Activated naive CD8-positive, alpha-beta T cell treated with anti-CD3 and anti-CD28 coated beads, Interleukin-2, amount 50 U/mL, for 24 hours (primary cell): ENCODE measurements around the gene RBM28.

Experiments used
- ATAC-seq: fragments of 150-1000 bp; cut with Tn5 transposase; one replicate; pipeline ENCODE4 v1.10.0; 2021
- DNase-seq: peaks from one replicate; pipeline ENCODE4 v3.0.0; 2021
- H3K27ac Mint-ChIP-seq: one replicate; pipeline ENCODE4 v1.8.0; 2021; ENCODE audit warnings: mild to moderate bottlenecking, mixed read lengths
- H3K27me3 Mint-ChIP-seq: one replicate; pipeline ENCODE4 v1.8.0; 2021; ENCODE audit warnings: mixed read lengths
- H3K36me3 Mint-ChIP-seq: one replicate; pipeline ENCODE4 v1.8.0; 2021; ENCODE audit warnings: low read depth, mixed read lengths
- H3K4me1 Mint-ChIP-seq: one replicate; pipeline ENCODE4 v1.8.0; 2021; ENCODE audit warnings: mixed read lengths
- H3K4me3 Mint-ChIP-seq: one replicate; pipeline ENCODE4 v1.8.0; 2021; ENCODE audit warnings: mild to moderate bottlenecking, moderate library complexity, mixed read lengths
- H3K9me3 Mint-ChIP-seq: one replicate; pipeline ENCODE4 v1.8.0; 2021; ENCODE audit warnings: mixed read lengths

Gene RBM28

DNA sequence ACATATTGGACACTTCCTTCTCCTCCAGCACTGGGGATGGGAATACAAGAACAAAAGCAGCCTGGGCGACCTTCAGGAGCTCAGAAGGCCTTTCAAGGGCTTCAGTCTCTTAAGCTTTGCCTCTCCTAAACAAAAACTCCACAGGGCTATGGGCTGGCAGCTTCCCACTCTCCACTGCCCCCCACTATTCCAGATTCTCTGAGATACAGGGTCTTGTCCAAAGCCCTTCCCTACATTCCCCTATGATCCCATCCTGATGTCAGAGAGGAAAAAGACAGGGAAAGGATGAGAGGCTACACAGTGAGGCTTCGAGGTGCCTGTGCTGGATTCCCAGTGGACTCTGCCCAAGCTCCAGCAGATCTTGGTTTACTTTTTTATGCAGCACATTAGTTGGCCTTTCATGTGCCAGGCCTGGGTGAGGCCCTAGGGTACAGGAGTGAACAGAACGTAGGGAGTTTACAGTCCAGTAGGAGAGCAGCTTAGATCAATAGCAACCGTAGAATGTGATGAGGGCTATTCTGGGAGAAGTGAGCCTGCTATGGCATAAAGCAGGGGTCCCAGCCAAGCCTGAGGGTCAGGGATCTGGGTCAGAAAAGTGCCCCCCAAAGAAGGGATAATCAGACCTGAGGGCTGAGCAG, 69.3 kb downstream of the RBM28 start:
- Mint-ChIP-seq H3K4me1 (peaks cover 2% of the 10 kb centered on the region), H3K9me3 (no peaks in the 10 kb centered on the region), H3K36me3 (peaks cover 1% of the 10 kb centered on the region), H3K4me3 (no peak overlapping the region), H3K27ac (no peak overlapping the region), H3K27me3 (peaks cover 18% of the 10 kb centered on the region)
- ATAC-seq (no peak), DNase-seq (no peak)

DNA sequence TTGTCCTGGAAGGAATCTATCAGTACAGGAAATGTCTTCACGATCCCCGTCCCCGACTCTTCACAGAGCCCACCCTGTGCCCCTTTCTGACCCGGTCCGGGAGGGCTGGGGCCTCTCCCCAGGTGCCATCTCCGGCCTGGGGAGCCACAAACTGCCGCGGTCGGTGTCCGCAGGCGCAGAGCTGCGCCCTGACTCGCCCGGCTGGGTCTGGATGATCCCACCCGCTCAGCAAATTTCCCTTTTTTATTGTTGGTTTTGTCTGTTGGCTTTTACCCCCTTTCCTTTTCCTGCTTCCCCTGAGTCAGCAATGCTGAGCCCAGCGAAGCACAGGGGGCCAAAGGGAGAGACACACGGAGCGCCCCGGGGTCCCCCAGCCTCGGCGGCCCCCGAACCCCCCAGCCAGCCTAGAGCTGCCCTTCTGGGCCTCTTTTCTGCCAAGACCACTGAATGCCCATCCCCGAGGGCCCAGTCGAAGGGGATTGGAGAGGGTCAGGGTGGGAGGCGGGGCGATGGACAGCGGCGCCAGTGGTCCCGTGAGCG, 71.7 kb downstream of the RBM28 start:
- H3K27me3 Mint-ChIP-seq: peaks cover 36% of the 10 kb centered on the region
- H3K4me3 Mint-ChIP-seq: no peak overlapping the region
- H3K9me3 Mint-ChIP-seq: no peaks in the 10 kb centered on the region
- H3K27ac Mint-ChIP-seq: no peak overlapping the region
- peaks cover 1% of the 10 kb centered on the region for H3K36me3 Mint-ChIP-seq
- no peak for ATAC-seq
- H3K4me1 Mint-ChIP-seq: peaks cover 2% of the 10 kb centered on the region
- no peak for DNase-seq

DNA sequence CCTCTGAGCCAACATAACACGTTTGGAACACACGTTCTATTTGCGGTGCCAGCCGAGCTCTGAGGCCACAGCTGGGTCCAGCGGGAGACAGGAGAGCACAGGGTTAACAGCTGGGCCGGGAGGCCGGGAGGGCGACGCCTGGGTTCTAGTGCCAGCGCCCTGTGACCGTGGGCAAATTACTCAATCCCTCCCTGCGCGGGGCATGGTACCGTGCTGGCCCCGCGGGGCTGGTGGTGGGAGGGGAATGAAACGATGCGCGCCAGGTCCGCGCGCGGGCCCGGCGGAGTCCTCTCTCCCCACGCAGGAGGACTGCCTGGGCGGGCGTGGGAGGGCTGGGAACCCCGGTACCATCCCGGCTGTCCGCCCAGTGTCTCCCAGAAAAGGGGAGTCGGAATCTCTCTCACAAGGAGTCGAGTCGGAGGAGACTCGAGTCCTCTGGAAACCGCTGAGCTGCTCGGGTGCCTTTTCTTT, 72.2 kb downstream of the RBM28 start:
- ATAC-seq: no peak
- peaks cover 1% of the 10 kb centered on the region for H3K36me3 Mint-ChIP-seq

DNA sequence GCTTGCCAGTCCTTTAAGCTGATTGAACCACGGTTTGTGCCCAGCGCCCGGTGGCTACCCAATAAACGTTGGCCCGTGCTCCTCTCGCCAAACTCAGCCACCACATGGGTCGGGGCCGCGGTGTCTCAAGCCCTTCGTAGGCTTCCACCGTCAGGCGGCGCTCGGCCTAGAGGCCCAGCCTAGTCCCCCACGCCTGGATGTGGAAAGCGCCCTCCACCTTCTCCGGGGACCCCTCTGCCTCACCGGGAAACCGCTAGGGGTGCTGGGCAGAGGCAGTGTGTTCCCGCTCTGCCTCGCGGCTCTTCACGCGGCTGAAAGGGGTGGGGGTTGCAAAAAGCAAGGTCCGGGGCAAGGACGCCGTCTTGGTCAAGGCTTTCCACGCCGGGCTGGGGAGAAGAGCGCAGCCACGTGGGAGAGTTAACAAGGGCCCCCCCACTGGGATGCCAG, 72.9 kb downstream of the RBM28 start:
- no peak for DNase-seq
- Mint-ChIP-seq H3K9me3 (no peaks in the 10 kb centered on the region), H3K4me1 (peaks cover 2% of the 10 kb centered on the region), H3K27ac (no peak overlapping the region), H3K27me3 (peaks cover 41% of the 10 kb centered on the region), H3K4me3 (no peak overlapping the region), H3K36me3 (peaks cover 1% of the 10 kb centered on the region)
- no peak for ATAC-seq

More for the DNA sequence above, 72.2 kb downstream of the RBM28 start:
- Mint-ChIP-seq H3K4me1 (peaks cover 2% of the 10 kb centered on the region), H3K9me3 (no peaks in the 10 kb centered on the region), H3K27ac (no peak overlapping the region), H3K27me3 (peaks cover 41% of the 10 kb centered on the region), H3K4me3 (no peak overlapping the region)
- no peak for DNase-seq

DNA sequence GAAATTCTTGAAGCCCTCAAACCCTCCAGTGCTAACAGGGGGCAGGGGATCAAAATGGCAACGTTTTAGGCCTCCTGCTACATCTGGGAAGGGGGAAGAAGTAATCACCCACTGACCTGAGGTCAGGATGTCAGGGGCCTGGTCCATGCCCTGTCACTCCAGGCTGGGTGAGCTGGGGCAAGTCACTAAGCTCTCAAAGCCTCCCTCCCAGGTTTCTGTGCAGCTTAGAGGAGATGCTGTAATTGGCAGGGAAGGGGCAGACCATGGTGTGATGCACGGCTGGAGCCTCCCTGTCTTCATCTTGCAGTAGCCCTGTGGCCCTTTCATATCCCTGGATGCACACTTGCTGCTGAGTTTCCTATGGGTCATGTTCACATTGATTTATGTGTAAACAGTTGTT, 75.5 kb downstream of the RBM28 start:
- Mint-ChIP-seq H3K27ac (no peak overlapping the region), H3K9me3 (no peaks in the 10 kb centered on the region), H3K4me1 (peaks cover 2% of the 10 kb centered on the region), H3K27me3 (peaks cover 41% of the 10 kb centered on the region), H3K4me3 (no peak overlapping the region), H3K36me3 (peaks cover 1% of the 10 kb centered on the region)
- DNase-seq: no peak
- no peak for ATAC-seq

DNA sequence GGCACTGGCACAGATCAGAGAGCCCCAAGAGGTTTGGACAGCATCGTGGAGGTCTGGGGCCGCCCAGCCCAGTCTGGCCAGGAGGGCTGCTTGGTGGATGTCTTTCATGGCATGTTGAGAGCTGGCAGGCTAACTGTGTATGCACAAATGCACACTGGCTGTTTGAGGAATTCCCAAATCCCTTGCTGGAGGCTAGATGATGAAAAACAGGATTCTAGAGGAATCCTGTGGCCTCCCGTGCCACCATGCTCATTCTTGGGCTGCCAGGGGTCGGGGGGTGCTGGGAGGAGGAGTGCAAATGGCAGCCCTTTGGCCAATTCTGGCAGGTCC, 76.1 kb downstream of the RBM28 start:
- no peaks in the 10 kb centered on the region for H3K9me3 Mint-ChIP-seq
- peaks cover 38% of the 10 kb centered on the region for H3K27me3 Mint-ChIP-seq
- H3K4me1 Mint-ChIP-seq: peaks cover 2% of the 10 kb centered on the region
- no peak for ATAC-seq
- no peak for DNase-seq
- peaks cover 1% of the 10 kb centered on the region for H3K36me3 Mint-ChIP-seq
- no peak overlapping the region for H3K27ac Mint-ChIP-seq
- no peak overlapping the region for H3K4me3 Mint-ChIP-seq

DNA sequence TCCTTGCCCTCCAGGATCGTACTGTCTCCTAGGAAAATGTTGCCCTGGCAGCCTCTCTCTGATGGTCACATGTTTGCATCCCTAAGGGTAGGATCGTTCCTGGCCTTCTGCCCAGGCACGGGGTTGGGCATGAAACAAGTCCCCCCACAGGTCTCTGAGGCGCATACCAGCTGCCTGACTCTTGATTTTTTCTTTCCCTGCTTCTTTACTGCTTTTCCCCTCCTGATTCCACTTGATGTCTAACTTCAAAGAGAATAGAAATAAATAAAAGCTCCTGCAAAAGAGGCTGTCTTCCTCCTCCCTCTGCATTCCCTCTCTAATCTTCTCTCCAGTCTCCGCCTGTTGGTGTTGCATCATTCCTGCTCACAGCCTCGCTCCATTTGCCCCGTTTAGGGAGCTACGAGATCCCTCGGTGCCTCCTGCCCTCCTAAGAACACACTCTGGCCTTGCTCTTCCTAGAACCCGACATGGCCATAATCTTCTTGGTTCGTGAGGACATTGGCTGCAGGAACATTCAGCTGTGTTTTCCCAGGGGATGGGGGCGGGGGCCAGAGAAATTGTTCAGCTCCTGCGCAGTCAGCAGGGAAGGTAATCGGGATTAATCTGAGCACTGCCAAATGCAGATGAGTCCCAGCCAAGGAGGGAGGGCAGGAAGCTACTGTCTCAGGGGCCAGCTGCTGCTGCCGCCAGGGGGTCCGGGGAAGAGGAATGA, 76.7 kb downstream of the RBM28 start:
- no peak for ATAC-seq
- no peaks in the 10 kb centered on the region for H3K9me3 Mint-ChIP-seq
- H3K4me1 Mint-ChIP-seq: peaks cover 2% of the 10 kb centered on the region
- no peaks in the 10 kb centered on the region for H3K36me3 Mint-ChIP-seq
- DNase-seq: no peak
- H3K27ac Mint-ChIP-seq: no peak overlapping the region
- H3K4me3 Mint-ChIP-seq: no peak overlapping the region
- peaks cover 35% of the 10 kb centered on the region for H3K27me3 Mint-ChIP-seq

DNA sequence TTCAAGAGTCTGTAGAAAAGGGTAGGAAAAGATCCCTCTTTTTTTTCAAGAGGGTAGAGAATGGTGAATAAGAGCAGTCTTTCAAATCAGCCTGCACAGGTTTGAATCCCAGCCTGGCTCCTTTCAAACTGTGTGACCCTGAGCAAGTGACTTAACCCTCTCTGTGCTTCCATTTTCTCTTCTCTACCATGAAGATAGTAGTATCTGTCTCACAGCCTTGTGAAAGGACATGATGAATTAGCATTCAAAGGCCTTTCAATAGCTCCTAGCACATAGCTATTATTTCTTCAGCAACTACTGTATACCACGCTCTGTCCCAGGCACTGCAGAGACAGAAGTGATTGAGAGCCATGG, 77.2 kb downstream of the RBM28 start:
- Mint-ChIP-seq H3K9me3 (no peaks in the 10 kb centered on the region), H3K27me3 (peaks cover 35% of the 10 kb centered on the region), H3K27ac (no peak overlapping the region), H3K4me3 (no peak overlapping the region), H3K36me3 (no peaks in the 10 kb centered on the region), H3K4me1 (peaks cover 2% of the 10 kb centered on the region)
- no peak for ATAC-seq
- no peak for DNase-seq

DNA sequence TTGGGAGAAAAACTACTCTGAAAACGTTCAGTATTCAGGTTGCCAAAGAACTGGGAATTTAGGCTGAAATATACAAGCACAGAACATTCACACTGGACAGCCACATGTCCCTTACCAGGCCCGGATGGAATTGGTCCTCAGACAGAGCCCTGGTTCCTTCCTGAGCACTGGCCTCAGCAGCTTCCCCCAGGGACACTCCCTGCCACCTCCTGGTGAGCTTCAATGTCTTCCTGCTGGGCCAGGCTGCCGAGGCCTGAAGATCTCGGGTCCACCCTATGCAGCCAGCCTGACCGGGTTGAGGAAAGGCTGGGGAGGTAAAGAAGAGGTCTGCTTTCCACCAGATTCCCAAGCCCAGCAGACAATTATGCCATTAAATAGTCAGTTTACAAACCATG, 77.8 kb downstream of the RBM28 start:
- no peak for ATAC-seq
- no peaks in the 10 kb centered on the region for H3K36me3 Mint-ChIP-seq
- no peak for DNase-seq
- peaks cover 32% of the 10 kb centered on the region for H3K27me3 Mint-ChIP-seq
- H3K4me1 Mint-ChIP-seq: no peaks in the 10 kb centered on the region
- no peak overlapping the region for H3K4me3 Mint-ChIP-seq
- no peak overlapping the region for H3K27ac Mint-ChIP-seq
- H3K9me3 Mint-ChIP-seq: no peaks in the 10 kb centered on the region

DNA sequence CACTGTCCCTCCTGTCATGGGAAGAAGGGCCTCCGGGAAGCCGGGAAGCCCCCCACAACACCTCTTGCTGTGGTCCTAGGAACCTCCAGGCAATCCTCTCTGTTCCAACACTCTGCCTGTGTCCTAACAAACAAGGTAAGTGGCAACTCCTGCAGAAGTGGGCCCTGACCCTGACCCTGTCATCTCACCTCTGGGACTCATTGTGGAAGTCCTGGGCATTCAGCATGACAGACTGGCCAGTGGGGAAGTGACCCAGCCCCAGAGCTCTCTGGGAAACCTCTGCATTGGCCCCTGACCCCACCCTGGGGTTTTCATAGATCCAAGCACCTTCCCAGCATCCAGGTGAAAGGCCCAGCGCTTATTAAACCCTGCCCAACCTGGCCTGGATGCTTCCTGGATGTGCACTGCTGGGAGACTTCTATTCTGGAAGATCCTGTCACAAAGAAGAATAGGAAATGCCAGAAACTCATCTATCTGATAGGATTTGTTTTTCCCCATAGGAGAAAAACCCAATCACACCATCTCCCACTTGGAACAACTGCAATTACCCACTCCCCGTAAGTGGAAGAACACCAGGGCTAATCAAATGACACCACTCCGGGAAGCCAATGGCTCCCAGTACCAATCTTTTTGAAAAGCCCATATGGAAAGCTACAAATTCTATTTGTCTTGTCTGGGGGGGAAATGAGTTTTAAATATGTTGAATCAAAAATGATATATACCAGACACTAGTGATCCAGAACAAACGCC, 78.4 kb downstream of the RBM28 start:
- ATAC-seq: no peak
- H3K4me1 Mint-ChIP-seq: no peaks in the 10 kb centered on the region
- H3K36me3 Mint-ChIP-seq: no peaks in the 10 kb centered on the region
- H3K27ac Mint-ChIP-seq: no peak overlapping the region
- H3K4me3 Mint-ChIP-seq: no peak overlapping the region
- no peaks in the 10 kb centered on the region for H3K9me3 Mint-ChIP-seq
- no peak for DNase-seq
- H3K27me3 Mint-ChIP-seq: peaks cover 29% of the 10 kb centered on the region

DNA sequence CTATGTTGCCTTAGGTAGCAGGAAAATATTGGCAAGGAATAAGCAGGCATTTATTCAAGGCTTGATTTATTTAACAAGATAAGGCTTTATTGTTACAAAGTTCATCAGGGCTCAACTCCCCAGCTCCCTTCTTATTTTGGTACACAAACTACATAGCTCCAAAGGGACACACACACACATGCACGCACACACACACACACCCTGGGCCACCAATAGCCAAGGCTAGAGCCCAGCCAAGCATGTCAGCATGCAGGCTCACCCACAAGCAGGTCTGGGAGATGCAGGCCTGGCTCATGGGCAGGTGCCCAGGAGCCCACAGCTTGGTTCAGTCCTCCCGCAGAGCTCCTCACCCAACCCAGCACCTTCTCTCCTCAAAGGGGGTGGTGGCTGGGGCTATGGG, 79.2 kb downstream of the RBM28 start:
- ATAC-seq (no peak), DNase-seq (no peak)
- Mint-ChIP-seq H3K9me3 (no peaks in the 10 kb centered on the region), H3K36me3 (no peaks in the 10 kb centered on the region), H3K4me3 (no peak overlapping the region), H3K27me3 (peaks cover 24% of the 10 kb centered on the region), H3K27ac (no peak overlapping the region), H3K4me1 (no peaks in the 10 kb centered on the region)

DNA sequence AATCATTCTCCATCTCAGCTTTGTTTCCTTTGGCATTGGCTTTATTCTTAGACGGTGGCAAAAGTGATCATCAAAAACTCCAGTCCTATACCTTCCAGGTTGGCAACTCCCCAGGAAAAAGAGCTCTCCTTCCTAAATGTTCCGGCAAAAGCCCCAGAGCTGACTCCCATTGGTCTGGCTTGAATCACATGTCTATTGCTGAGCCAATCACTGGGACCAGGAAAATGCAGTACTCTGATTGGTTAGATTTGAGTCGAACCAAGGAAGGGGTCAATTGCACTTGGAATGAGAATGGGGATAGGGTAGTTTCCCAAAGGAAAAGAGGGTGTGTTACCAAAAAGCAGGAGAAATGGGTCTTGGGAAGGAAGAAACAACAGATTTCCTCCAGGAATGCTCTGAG, 80.3 kb downstream of the RBM28 start:
- H3K36me3 Mint-ChIP-seq: no peaks in the 10 kb centered on the region
- H3K9me3 Mint-ChIP-seq: no peaks in the 10 kb centered on the region
- H3K4me3 Mint-ChIP-seq: no peak overlapping the region
- ATAC-seq: no peak
- no peaks in the 10 kb centered on the region for H3K4me1 Mint-ChIP-seq
- H3K27ac Mint-ChIP-seq: no peak overlapping the region
- DNase-seq: no peak
- H3K27me3 Mint-ChIP-seq: peaks cover 14% of the 10 kb centered on the region

DNA sequence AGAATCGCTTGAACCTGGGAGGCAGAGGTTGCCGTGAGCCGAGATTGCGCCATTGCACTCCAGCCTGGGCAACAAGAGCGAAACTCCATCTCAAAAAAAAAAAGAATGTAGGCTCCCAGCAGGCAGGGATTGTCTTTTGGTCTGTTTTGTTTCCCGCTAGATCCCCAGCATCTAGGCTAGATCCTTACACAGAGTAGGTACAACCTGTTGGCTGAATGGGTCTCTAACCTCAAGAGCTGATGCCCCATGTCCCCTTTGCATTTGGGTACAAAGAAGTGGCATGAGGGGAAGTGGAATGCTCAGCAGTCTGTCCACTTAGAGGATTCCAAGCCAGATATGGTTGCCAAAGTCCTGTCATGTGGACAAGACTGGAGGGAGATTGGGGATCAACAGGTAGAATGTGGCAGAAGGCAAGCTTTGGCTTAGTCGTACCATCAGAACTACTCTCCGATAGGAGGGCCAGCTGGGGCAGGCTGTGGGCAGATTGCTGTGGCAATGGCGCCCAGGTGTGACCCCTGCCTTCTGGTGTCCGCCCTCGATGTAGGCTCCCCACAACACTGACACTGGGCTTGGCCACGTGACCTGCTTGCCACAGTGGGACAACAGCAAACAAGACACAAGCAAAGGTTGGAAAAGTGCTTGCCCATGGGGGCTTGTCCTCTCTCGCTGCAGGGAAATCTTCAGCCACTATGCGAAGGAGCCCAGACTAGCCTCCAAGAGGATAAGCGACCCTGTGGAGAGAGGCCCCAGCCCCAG, 81.3 kb downstream of the RBM28 start:
- Mint-ChIP-seq H3K9me3 (no peaks in the 10 kb centered on the region), H3K4me3 (no peak overlapping the region), H3K27me3 (peaks cover 10% of the 10 kb centered on the region), H3K36me3 (no peaks in the 10 kb centered on the region), H3K27ac (no peak overlapping the region), H3K4me1 (no peaks in the 10 kb centered on the region)
- ATAC-seq (no peak), DNase-seq (no peak)

DNA sequence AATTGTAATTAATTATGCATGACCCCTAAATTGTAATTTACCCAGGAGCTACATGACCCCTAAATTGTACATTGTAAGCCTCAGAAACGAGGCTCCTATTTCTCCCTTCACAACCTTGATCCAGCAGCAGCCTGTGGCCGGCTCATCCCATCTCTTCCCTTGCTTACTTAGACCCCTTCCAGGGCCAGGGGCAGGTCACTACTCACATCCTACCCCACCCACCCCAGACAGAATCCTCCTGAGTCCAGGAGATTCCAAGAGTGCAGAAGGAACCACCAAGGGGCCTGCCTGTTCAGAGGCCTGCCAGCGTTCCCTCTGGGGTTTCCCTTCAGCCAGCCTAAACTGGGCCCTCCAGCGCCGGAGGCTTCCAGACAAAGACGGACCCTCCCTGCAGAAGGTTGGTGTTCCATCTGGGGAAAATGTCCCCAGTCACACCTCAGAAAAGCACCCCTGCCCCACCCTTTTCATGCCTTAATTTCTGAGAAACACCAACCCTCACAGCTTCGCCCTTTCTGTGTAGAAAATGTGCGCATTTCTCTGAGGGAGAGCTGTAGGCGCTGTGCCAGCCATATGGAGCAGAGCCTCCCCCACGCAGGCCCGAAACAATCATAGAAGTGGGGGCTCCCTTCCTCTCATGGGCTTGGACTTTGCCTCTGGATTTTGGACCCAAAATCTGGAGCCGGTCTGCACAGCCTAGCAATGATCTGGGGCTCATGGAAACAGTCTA, 83.5 kb downstream of the RBM28 start:
- Mint-ChIP-seq H3K27ac (no peak overlapping the region), H3K36me3 (no peaks in the 10 kb centered on the region), H3K27me3 (peaks cover 2% of the 10 kb centered on the region), H3K9me3 (no peaks in the 10 kb centered on the region), H3K4me1 (no peaks in the 10 kb centered on the region), H3K4me3 (no peak overlapping the region)
- no peak for DNase-seq
- no peak for ATAC-seq
